NT2/D1 (cell line): Measurements from ENCODE around the gene SNRPE.

ENCODE experiments used
- SUZ12 ChIP-seq: IDR thresholded peaks from 2 replicates; pipeline ENCODE4 v1.6.1; 2011; ENCODE audit not compliant: insufficient read length, insufficient read depth; ENCODE audit errors: extremely low read depth
- YY1 ChIP-seq: IDR thresholded peaks from 2 replicates; pipeline ENCODE4 v1.6.1; 2011; ENCODE audit not compliant: insufficient read length, insufficient read depth

DNA sequence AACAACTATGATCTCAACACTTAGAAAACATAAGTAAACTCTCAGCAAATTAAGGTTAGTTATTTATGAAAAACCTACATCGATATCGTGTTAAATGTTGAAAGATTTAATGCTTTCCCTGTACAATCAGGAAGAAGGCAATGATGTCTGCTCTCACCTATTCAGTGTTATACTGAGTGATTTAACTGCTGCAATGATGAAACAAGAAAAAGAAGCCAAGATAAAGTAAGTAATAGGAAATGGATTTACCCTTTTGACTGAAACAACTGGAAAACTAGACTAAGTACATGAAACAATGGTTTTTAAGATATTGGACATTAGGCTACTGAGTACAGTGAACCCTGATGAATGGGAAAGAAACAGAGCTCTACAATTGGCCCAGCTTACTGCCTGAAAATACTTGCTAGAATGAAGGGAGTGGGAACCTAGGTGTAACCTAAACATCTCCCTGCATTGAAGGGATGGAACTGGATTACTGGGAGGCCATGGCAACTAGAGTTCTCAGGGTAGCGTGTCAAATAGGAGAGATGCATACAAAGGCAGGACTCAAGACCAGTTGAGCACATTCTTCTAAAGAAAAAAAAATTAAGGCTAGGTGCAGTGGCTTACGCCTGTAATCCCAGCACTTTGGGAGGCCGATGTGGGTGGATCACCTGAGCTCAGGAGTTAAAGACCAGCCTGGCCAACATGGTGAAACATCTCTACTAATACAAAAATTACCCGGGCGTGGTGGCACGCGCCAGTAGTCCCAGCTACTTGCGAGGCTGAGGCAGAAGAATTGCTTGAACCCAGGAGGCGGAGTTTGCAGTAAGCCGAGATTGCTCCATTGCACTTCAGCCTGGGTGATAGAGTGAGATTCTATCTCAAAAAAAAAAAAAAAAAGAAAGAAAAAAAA lies 37.3 kb downstream of the SNRPE start:
- no peak for TF ChIP-seq YY1
- no peak for TF ChIP-seq SUZ12
